Endothelial cell of umbilical vein (primary cell): ENCODE measurements around the gene MYEOV. TPM values are rescaled to one million over a fixed set of nuclear protein-coding genes. Genes with fewer than 3 reads are reported as not detected.

Source experiments
- BruUV-seq: library from RNA; stranded (reverse); fragments of 400-500 nt; replicated peaks from 2 replicates; lab custom pipeline; 2021; lab: Mats Ljungman, UMichigan
- CTCF ChIA-PET: fragments of 300-600, 350-600 bp; sonication (Branson Sonifier 250); formaldehyde crosslinking; loops from one replicate; lab custom pipeline; 2021; ENCODE audit warnings: antibody characterized with exemption, inconsistent platforms; lab: Charles Lee
- POLR2A ChIA-PET: fragments of 300-600, 350-600 bp; sonication (Branson Sonifier 250); formaldehyde crosslinking; loops from one replicate; lab custom pipeline; 2021; ENCODE audit warnings: antibody characterized with exemption, inconsistent platforms; lab: Charles Lee
- DNase-seq: peaks from one replicate; pipeline ENCODE4 v3.0.0-alpha.2; 2011; ENCODE audit warnings: low read depth, low spot score
- FAIRE-seq: peaks from 2 replicates; lab custom pipeline; 2011; peaks lifted over from hg19 to GRCh38; lab: Jason Lieb, UNC
- H2AFZ ChIP-seq: 2 replicates; pipeline ENCODE4 v1.6.0; 2012; ENCODE audit warnings: low read depth, low read length, control low read depth, inconsistent platforms
- H3K27ac ChIP-seq: 2 replicates; pipeline ENCODE4 v1.5.1; 2011; ENCODE audit warnings: low read depth, mild to moderate bottlenecking, control low read depth, low read length, moderate library complexity; ENCODE audit not compliant: insufficient read depth
- H3K27me3 ChIP-seq, 2 experiments: 2 replicates each; pipeline versions ENCODE4 v1.6.0 to v1.6.1; 2011; ENCODE audit warnings: low read length in 2 of 2, mixed read lengths in 1 of 2; ENCODE audit not compliant: control insufficient read depth in 2 of 2, insufficient read depth in 2 of 2
- H3K36me3 ChIP-seq, 2 experiments: 2 replicates in 1 of 2; 3 replicates in 1 of 2; pipeline ENCODE4 v1.5.1; 2011; ENCODE audit warnings: low read length in 2 of 2, mild to moderate bottlenecking in 1 of 2, moderate library complexity in 1 of 2; ENCODE audit not compliant: control insufficient read depth in 2 of 2, insufficient read depth in 2 of 2; ENCODE audit errors: extremely low read depth in 1 of 2
- H3K4me1 ChIP-seq: 3 replicates; pipeline ENCODE4 v1.5.1; 2011; ENCODE audit warnings: mild to moderate bottlenecking, low read length; ENCODE audit not compliant: control insufficient read depth, insufficient read depth; ENCODE audit errors: extremely low read depth
- H3K4me2 ChIP-seq: 2 replicates; pipeline ENCODE4 v1.6.1; 2011; ENCODE audit warnings: low read length, control low read depth, mixed read lengths; ENCODE audit not compliant: insufficient read depth
- H3K4me3 ChIP-seq, 3 experiments: fragments of 200-600 bp in 1 of 3; sonication (generic), shearing (Covaris generic) in 1 of 3; replicated peaks in 1 of 3; 2 replicates each; pipeline ENCODE4 v1.5.1; 2011 to 2016; ENCODE audit warnings: control low read depth in 3 of 3, low read length in 3 of 3, mild to moderate bottlenecking in 2 of 3, inconsistent platforms in 1 of 3, low read depth in 1 of 3, moderate library complexity in 1 of 3; ENCODE audit not compliant: insufficient read depth in 1 of 3
- H3K79me2 ChIP-seq: 2 replicates; pipeline ENCODE4 v1.6.0; 2012; ENCODE audit warnings: low read length, inconsistent platforms; ENCODE audit not compliant: control insufficient read depth, insufficient read depth
- H3K9ac ChIP-seq: replicated peaks from 2 replicates; pipeline ENCODE3; 2011; ENCODE audit warnings: low read length, control low read depth; ENCODE audit not compliant: insufficient read depth; ENCODE audit errors: extremely low read depth
- H3K9me1 ChIP-seq: replicated peaks from 3 replicates; pipeline ENCODE4 v1.6.0; 2011; ENCODE audit warnings: mild to moderate bottlenecking, low read length; ENCODE audit not compliant: control insufficient read depth, insufficient read depth; ENCODE audit errors: extremely low read depth
- H3K9me3 ChIP-seq: replicated peaks from 2 replicates; pipeline ENCODE4 v1.5.1; 2012; ENCODE audit warnings: low read length, inconsistent platforms; ENCODE audit not compliant: control insufficient read depth, insufficient read depth
- H4K20me1 ChIP-seq: replicated peaks from 2 replicates; pipeline ENCODE3; 2011; ENCODE audit warnings: mild to moderate bottlenecking, low read length; ENCODE audit not compliant: control insufficient read depth, insufficient read depth; ENCODE audit errors: extremely low read depth
- FOS ChIP-seq: IDR thresholded peaks from 2 replicates; pipeline ENCODE4 v1.6.1; 2011; ENCODE audit warnings: mild to moderate bottlenecking, low read length, moderate library complexity, borderline replicate concordance; ENCODE audit not compliant: insufficient read depth
- GATA2 ChIP-seq: IDR thresholded peaks from 2 replicates; pipeline ENCODE4 v1.7.0; 2011; ENCODE audit warnings: low read depth, mild to moderate bottlenecking, moderate library complexity, mixed read lengths, low read length; ENCODE audit not compliant: insufficient read length, insufficient read depth
- JUN ChIP-seq: IDR thresholded peaks from 2 replicates; pipeline ENCODE4 v1.6.1; 2011; ENCODE audit warnings: borderline replicate concordance, low read depth; ENCODE audit not compliant: insufficient read length, insufficient read depth
- POLR2A ChIP-seq: IDR thresholded peaks from 2 replicates; pipeline ENCODE4 v1.6.1; 2012; ENCODE audit warnings: low read depth, mild to moderate bottlenecking, control low read depth, low read length
- dilution Hi-C: fragments of 300-500 bp; cut with MboI; formaldehyde crosslinking; loops from one replicate; pipeline ENCODE4 v1.15.0; 2019; ENCODE audit warnings: low sequenced_read_pairs; ENCODE audit not compliant: extremely low pct_ligation_motif_present
- intact Hi-C: fragments of 100-400 bp; cut with micrococcal nuclease; formaldehyde crosslinking; loops from one replicate; pipeline ENCODE4 v1.10.0; 2022
- polyA plus RNA-seq, 4 experiments: library from polyadenylated mRNA; depleted of rRNA in 3 of 4; stranded (reverse) in 3 of 4; unstranded in 1 of 4; fragments of >200 nt; gene quantifications; 2 replicates each; pipeline versions ENCODE4 v1.2.1 to v1.2.3, GENCODE V29; 2011 to 2012; ENCODE audit warnings: missing spikeins in 1 of 4
- total RNA-seq: library from RNA; stranded (reverse); gene quantifications from 2 replicates; pipeline ENCODE4 v1.2.3, GENCODE V29; 2021
- TF ChIP-seq, protein P1 (sequence below): IDR thresholded peaks from 2 replicates; pipeline ENCODE4 v1.6.1; 2011; ENCODE audit not compliant: insufficient read depth, insufficient read length
- TF ChIP-seq, protein P2 (sequence below), 2 donors: IDR thresholded peaks; 1 replicate in 1 of 2; 2 replicates in 1 of 2; pipeline ENCODE4 v1.5.1; 2011; ENCODE audit warnings: low read length in 2 of 2, mild to moderate bottlenecking in 2 of 2, moderate library complexity in 2 of 2, control low read depth in 1 of 2, inconsistent platforms in 1 of 2, low read depth in 1 of 2; ENCODE audit not compliant: insufficient read depth in 1 of 2; ENCODE audit errors: extremely low read depth in 1 of 2

The MYEOV gene
- total and polyA plus RNA-seq, 2 donors (not counting 3 experiments of a cell fraction or from before 2014, with no cell fraction given): 3.8 to 14.4 TPM

DNA sequence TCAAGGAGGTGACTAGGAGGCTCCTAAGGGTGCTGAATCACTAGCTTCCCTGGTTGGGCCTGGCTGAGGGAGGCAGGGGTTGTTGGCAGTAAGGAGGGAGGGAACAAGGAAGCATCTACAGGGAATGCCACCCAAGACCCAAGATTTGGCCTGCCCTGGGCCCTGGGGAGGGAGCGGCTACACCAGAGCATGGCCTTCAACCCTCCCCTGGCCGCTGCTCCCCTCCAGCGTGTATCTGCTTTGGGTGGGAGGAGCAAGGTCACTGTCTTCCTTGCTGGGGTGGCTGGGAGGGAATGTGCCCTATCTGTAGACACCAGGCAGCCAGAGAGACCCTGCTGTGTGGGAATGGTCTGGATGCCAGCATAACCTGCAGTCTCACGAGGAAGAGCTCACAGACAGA, 29.5 kb upstream of the MYEOV start:
- dilution Hi-C loops: no loop called here

More for the DNA sequence above, 29.5 kb upstream of the MYEOV start:
- no peak overlapping the region for H2AFZ ChIP-seq
- H3K27ac ChIP-seq: no peak overlapping the region
- BruUV-seq: no TSS peak
- no peaks in the 10 kb centered on the region for H3K36me3 ChIP-seq
- H3K4me2 ChIP-seq: no peak overlapping the region
- no peak for FAIRE-seq
- intact Hi-C loops: loop anchor here (10.0 kb wide), 1 partner anchor 140 kb away; no protein-coding TSS in a partner anchor
- H3K9me3 ChIP-seq: no peaks in the 10 kb centered on the region
- H3K4me1 ChIP-seq: peaks cover 14% of the 10 kb centered on the region
- DNase-seq: no peak
- H3K9me1 ChIP-seq: no peaks in the 10 kb centered on the region
- no peak overlapping the region for H3K9ac ChIP-seq
- H3K4me3 ChIP-seq: no peak overlapping the region
- no peaks in the 10 kb centered on the region for H3K27me3 ChIP-seq
- no peaks in the 10 kb centered on the region for H4K20me1 ChIP-seq
- CTCF ChIA-PET: interaction anchor here (1.1 kb wide), 1 partner anchor 133 kb away, joined by 4 read pairs; no protein-coding TSS in a partner anchor
- TF ChIP-seq JUN (no peak), FOS (no peak), GATA2 (no peak), POLR2A (no peak)
- TF ChIP-seq, protein P1, sequence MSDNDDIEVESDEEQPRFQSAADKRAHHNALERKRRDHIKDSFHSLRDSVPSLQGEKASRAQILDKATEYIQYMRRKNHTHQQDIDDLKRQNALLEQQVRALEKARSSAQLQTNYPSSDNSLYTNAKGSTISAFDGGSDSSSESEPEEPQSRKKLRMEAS: no peak
- TF ChIP-seq, protein P2, sequence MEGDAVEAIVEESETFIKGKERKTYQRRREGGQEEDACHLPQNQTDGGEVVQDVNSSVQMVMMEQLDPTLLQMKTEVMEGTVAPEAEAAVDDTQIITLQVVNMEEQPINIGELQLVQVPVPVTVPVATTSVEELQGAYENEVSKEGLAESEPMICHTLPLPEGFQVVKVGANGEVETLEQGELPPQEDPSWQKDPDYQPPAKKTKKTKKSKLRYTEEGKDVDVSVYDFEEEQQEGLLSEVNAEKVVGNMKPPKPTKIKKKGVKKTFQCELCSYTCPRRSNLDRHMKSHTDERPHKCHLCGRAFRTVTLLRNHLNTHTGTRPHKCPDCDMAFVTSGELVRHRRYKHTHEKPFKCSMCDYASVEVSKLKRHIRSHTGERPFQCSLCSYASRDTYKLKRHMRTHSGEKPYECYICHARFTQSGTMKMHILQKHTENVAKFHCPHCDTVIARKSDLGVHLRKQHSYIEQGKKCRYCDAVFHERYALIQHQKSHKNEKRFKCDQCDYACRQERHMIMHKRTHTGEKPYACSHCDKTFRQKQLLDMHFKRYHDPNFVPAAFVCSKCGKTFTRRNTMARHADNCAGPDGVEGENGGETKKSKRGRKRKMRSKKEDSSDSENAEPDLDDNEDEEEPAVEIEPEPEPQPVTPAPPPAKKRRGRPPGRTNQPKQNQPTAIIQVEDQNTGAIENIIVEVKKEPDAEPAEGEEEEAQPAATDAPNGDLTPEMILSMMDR (IDR thresholded peaks at IDR 0.05; ENCODE audit: extremely low read depth in 1 of 2, insufficient read depth in 1 of 2, low read depth in 1 of 2, low read length in 2 of 2): no peak
- no peaks in the 10 kb centered on the region for H3K79me2 ChIP-seq
- POLR2A ChIA-PET: no interaction called here
